Measurements from ENCODE around the gene C6orf89.

Gene C6orf89

DNA sequence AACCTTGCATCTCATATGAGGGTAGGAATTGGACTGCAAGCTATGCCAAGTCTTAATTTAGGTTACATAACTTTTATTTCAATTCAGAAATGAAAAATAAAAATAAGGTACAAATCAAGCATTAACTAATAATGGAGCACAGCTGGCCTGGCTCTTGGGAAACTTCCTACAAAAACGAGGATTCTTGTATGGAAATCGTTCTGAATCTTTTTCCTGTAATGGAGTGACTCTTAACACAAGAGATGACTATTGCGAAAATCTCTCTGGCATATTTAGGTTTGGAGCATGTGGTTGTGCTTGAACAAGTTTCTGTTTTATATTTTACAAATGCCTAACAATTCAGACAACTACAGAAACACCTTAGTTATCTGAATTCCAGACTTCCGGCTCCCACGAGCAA lies 34.8 kb downstream of the C6orf89 start:
- Histone ChIP-seq H3K36me3 (peaks cover 25% of the 10 kb centered on the region), H3K27me3 (no peaks in the 10 kb centered on the region)

DNA sequence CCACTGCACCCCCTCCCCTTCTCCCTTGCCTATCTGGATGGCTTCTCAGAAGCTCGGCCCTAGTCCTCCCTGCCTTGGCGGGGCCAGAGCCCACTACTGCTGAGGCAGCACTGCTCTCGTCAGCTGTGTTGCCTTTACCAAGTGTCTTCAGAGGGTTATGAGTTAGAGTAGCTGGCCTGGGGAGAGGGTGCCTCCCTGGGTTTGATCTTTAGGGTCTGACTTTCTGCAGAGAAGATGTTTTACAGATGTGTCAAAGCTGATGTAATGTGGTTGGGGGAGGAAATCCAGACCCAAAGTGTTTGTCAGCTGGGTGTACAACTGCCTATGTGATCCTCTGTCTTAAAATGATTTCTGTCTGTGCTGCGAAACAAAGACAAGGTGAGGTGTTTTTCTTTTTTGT lies 38.4 kb downstream of the C6orf89 start:
- DNase-seq, result no peak
- Histone ChIP-seq H3K36me3 (peaks cover 5% of the 10 kb centered on the region), H3K27me3 (no peaks in the 10 kb centered on the region), H3K4me1 (peaks cover 16% of the 10 kb centered on the region), H3K9me3 (no peaks in the 10 kb centered on the region), H3K4me3 (ENCODE audit: low read depth, low read length) (no peak overlapping the region)
- TF ChIP-seq, protein P1, sequence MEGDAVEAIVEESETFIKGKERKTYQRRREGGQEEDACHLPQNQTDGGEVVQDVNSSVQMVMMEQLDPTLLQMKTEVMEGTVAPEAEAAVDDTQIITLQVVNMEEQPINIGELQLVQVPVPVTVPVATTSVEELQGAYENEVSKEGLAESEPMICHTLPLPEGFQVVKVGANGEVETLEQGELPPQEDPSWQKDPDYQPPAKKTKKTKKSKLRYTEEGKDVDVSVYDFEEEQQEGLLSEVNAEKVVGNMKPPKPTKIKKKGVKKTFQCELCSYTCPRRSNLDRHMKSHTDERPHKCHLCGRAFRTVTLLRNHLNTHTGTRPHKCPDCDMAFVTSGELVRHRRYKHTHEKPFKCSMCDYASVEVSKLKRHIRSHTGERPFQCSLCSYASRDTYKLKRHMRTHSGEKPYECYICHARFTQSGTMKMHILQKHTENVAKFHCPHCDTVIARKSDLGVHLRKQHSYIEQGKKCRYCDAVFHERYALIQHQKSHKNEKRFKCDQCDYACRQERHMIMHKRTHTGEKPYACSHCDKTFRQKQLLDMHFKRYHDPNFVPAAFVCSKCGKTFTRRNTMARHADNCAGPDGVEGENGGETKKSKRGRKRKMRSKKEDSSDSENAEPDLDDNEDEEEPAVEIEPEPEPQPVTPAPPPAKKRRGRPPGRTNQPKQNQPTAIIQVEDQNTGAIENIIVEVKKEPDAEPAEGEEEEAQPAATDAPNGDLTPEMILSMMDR (IDR thresholded peaks at IDR 0.05; ENCODE audit: low read depth, low read length), result no peak

More for the DNA sequence above, 34.8 kb downstream of the C6orf89 start:
- DNase-seq, result no peak
- Histone ChIP-seq H3K9me3 (no peaks in the 10 kb centered on the region), H3K4me3 (ENCODE audit: low read depth, low read length) (no peak overlapping the region), H3K4me1 (no peaks in the 10 kb centered on the region)
- TF ChIP-seq, protein P1 (IDR thresholded peaks at IDR 0.05; ENCODE audit: low read depth, low read length), result no peak

DNA sequence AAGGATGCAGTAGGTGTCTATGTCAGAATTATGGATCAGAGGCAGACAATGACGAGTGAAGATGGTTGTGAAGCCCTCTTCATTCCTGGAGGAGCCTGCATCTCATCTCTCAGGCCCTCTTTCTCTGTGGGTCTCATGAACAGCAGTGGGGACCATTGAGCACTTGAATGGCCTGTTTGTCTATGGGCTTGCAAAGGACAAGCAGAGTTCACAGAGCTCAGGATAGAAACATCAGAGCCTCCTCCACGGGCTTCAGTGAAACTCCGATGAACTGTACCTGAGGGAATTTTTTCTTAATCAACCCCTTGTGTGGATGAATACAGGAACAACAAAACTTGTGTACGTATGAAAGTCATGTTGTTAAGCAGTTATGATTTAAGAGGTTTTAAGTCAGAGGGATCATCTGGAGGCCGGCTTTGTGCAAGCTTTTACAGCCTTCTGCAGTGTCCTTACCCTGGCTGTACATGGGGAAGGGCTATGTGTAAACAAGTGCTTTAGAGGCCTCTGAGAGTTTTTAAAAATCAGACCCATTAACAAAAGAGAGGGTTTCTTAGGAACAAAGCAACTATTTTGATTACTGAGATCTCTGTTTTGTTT lies 39.1 kb downstream of the C6orf89 start:
- DNase-seq, result no peak
- Histone ChIP-seq H3K4me3 (ENCODE audit: low read depth, low read length) (no peak overlapping the region), H3K9me3 (no peaks in the 10 kb centered on the region), H3K4me1 (peaks cover 16% of the 10 kb centered on the region), H3K27me3 (no peaks in the 10 kb centered on the region), H3K36me3 (peaks cover 5% of the 10 kb centered on the region)
- TF ChIP-seq, protein P1 (IDR thresholded peaks at IDR 0.05; ENCODE audit: low read depth, low read length), result no peak

DNA sequence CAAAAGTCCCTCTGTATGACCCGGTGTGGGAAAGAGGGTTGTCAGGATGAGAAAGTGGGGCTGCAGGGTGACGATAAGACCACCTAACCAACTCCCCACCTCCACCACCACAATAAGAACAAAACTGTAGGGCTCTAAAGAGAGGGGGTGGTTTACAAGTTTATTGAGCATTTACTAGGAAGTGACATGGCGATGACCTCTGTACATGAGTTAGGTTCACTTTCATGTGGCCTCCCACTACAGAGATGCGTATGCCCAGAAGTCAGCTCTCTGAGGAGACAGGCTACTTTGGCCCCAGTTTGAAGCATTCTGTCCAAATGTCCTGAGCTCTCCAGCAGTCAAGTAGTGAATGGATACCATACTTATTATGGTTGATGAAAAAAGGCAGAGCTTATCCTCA lies 40.1 kb downstream of the C6orf89 start:
- no peak for DNase-seq
- TF ChIP-seq, protein P1 (IDR thresholded peaks at IDR 0.05; ENCODE audit: low read depth, low read length), result no peak

DNA sequence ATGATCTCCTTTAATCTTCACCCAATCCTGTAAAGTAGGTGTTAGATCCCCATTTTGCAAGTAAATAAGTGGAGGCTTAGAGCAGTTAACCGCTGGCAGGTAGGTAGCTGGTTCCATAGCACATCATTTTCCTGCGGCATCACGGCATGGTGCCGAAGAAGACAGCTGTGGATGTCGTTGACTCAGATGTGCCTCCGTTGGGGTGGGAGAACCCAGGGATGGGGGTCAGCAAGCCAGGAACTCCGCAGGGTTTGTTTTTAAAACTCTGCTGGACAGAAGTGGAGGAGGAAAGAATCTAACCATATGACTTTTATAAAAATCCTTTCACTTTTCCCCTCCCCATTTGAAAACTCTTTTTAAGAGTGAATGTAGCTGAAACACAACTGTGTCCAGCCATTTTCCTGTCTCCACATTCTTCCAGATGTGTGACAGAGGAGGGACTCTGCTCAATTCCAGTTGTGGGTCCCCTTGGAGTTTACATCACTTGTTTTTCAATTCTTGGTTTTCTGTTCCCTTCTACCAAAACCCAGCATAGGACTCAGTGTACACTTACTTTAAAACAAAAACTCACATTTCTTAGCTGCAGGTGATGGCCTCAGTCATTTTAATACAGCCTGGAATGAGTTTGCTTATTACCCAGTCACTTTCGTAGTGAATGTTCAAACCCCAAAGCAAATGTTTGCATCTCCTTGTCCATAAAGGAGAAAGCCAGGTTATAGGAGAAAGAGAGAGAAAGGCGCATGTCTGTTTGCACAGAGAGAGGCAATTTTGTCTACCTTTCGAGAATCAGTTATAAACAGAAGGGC lies 41.2 kb downstream of the C6orf89 start:
- DNase-seq, result no peak
- no peaks in the 10 kb centered on the region; the same call in 1 of the 2 replicates for H3K36me3 ChIP-seq
- H3K4me3 ChIP-seq (ENCODE audit: low read depth, low read length), result no peak overlapping the region
- TF ChIP-seq, protein P1 (IDR thresholded peaks at IDR 0.05; ENCODE audit: low read depth, low read length), result no peak
- H3K4me1 ChIP-seq, result peaks cover 16% of the 10 kb centered on the region
- no peaks in the 10 kb centered on the region for H3K27me3 ChIP-seq
- no peaks in the 10 kb centered on the region for H3K9me3 ChIP-seq

More for the DNA sequence above, 40.1 kb downstream of the C6orf89 start:
- Histone ChIP-seq H3K9me3 (no peaks in the 10 kb centered on the region), H3K4me1 (peaks cover 16% of the 10 kb centered on the region), H3K4me3 (ENCODE audit: low read depth, low read length) (no peak overlapping the region), H3K36me3 (no peaks in the 10 kb centered on the region; the same call in 1 of the 2 replicates), H3K27me3 (no peaks in the 10 kb centered on the region)

Data from BE2C (cell line).